ENCODE measurements around the gene KIRREL3. TPM values are rescaled to one million over a fixed set of nuclear protein-coding genes. Genes with fewer than 3 reads are reported as not detected.

KIRREL3 gene
- total and polyA plus RNA-seq, 10 donors, result 0.50 to 5.4 (median 2.0) TPM

GRCh38 chr11:126469311-126469710 is 531.3 kb downstream of the KIRREL3 start:
- Histone ChIP-seq H3K4me3 (no peak overlapping the region), H3K27ac (peak overlapping the region in 5 of 8 donors; percentile 71 to 83 (median 80)), H3K36me3 (no peaks in the 10 kb centered on the region), H3K4me1 (peaks cover 47 to 68% (median 58%) of the 10 kb centered on the region in 6 donors), H3K27me3 (replicated peaks in 1 of 7) (no peaks in the 10 kb centered on the region), H3K9me3 (no peaks in the 10 kb centered on the region)
- no peak for DNase-seq
- WGBS, 5 donors, result 40 to 82% (median 66%) methylated on average over 6 to 7 of the region's 7 CpGs
- intact Hi-C loops (cut with DNase I; ENCODE audit: low total_unique reads), result no loop called here
- no peak for TF ChIP-seq CTCF (IDR thresholded peaks at IDR 0.05 in 8 of 11, conservative IDR thresholded peaks at IDR 0.05 in 3 of 11)
- TF ChIP-seq POLR2A (IDR thresholded peaks at IDR 0.05), result no peak
- no peak for TF ChIP-seq POLR2AphosphoS5 (IDR thresholded peaks at IDR 0.05)

- peak; percentile 59 to 82 (median 74) for TF ChIP-seq POLR2AphosphoS5 (IDR thresholded peaks at IDR 0.05)
- no peak for TF ChIP-seq POLR2A (IDR thresholded peaks at IDR 0.05)
- no peak for TF ChIP-seq CTCF (IDR thresholded peaks at IDR 0.05 in 8 of 11, conservative IDR thresholded peaks at IDR 0.05 in 3 of 11)
- Histone ChIP-seq H3K9me3 (no peaks in the 10 kb centered on the region), H3K27me3 (replicated peaks in 1 of 7) (no peaks in the 10 kb centered on the region), H3K4me1 (peaks cover 47 to 66% (median 58%) of the 10 kb centered on the region in 6 donors), H3K36me3 (no peaks in the 10 kb centered on the region), H3K27ac (peak overlapping the region in 7 of 8 donors; percentile 27 to 83 (median 77)), H3K4me3 (no peak overlapping the region)
- peak; percentile 86 for DNase-seq
- 12 to 51% (median 24%) methylated on average over 5 to 7 of the region's 7 CpGs for WGBS, 5 donors
- intact Hi-C loops (cut with DNase I; ENCODE audit: low total_unique reads), result no loop called here
Observed at GRCh38 chr11:126468102-126468521, 532.5 kb downstream of the KIRREL3 start.

- WGBS, 5 donors, result 76 to 89% (median 85%) methylated on average over 7 to 8 of the region's 8 CpGs
- TF ChIP-seq POLR2AphosphoS5 (IDR thresholded peaks at IDR 0.05) (no peak), POLR2A (IDR thresholded peaks at IDR 0.05) (no peak), CTCF (IDR thresholded peaks at IDR 0.05 in 8 of 11, conservative IDR thresholded peaks at IDR 0.05 in 3 of 11) (no peak)
- Histone ChIP-seq H3K36me3 (no peaks in the 10 kb centered on the region), H3K27me3 (replicated peaks in 1 of 7) (no peaks in the 10 kb centered on the region), H3K27ac (peak overlapping the region; percentile 26 to 83 (median 74)), H3K4me3 (no peak overlapping the region), H3K4me1 (peaks cover 47 to 66% (median 58%) of the 10 kb centered on the region in 6 donors), H3K9me3 (no peaks in the 10 kb centered on the region)
- no peak for DNase-seq
- intact Hi-C loops (cut with DNase I; ENCODE audit: low total_unique reads), result no loop called here
Observed at GRCh38 chr11:126467471-126467870, 533.1 kb downstream of the KIRREL3 start.

GRCh38 chr11:126467046-126467370 is 533.6 kb downstream of the KIRREL3 start:
- intact Hi-C loops (cut with DNase I; ENCODE audit: low total_unique reads), result no loop called here
- H3K4me3 ChIP-seq, result no peak overlapping the region
- no peaks in the 10 kb centered on the region for H3K27me3 ChIP-seq (replicated peaks in 1 of 7)
- no peak for DNase-seq
- H3K27ac ChIP-seq, result peak overlapping the region; percentile 26 to 83 (median 74)
- H3K4me1 ChIP-seq, result peaks cover 47 to 66% (median 58%) of the 10 kb centered on the region in 6 donors
- no peaks in the 10 kb centered on the region for H3K36me3 ChIP-seq
- no peaks in the 10 kb centered on the region for H3K9me3 ChIP-seq
- WGBS, 5 donors, result 88 to 94% (median 89%) methylated on average over 13 of the region's 13 CpGs
- TF ChIP-seq POLR2A (IDR thresholded peaks at IDR 0.05) (no peak), POLR2AphosphoS5 (IDR thresholded peaks at IDR 0.05) (no peak), CTCF (IDR thresholded peaks at IDR 0.05 in 8 of 11, conservative IDR thresholded peaks at IDR 0.05 in 3 of 11) (no peak)
